Amygdala (tissue), 56 donors: Measurements from ENCODE around the gene HSD3B7.

ENCODE experiments used
- DNase-seq, 56 donors: peaks; one replicate each; lab custom pipeline; 2025; lab: John Stamatoyannopoulos, UW

HSD3B7 gene

GRCh38 chr16:30956601-30957455 lies 28.2 kb upstream of the HSD3B7 start:
- peak in 51 of 56 donors; percentile 22 to 87 (median 72) for DNase-seq

GRCh38 chr16:30957456-30958174 lies 27.4 kb upstream of the HSD3B7 start, which contains the start of gene SETD1A:
TSS of gene SETD1A (plus strand) at chr16:30957754. CDS start at chr16:30958732, 978 bp downstream.
- DNase-seq = peak; percentile 76 to 97 (median 93)

GRCh38 chr16:30958175-30959079 lies 26.6 kb upstream of the HSD3B7 start:
- peak in 21 of 56 donors; percentile 25 to 77 (median 51) for DNase-seq

- no peak for DNase-seq
Measured at GRCh38 chr16:30961384-30961783, 23.6 kb upstream of the HSD3B7 start.

- DNase-seq = no peak
Measured at GRCh38 chr16:30963925-30964511, 21.0 kb upstream of the HSD3B7 start.

- DNase-seq = no peak
Measured at GRCh38 chr16:30964574-30965226, 20.3 kb upstream of the HSD3B7 start.

GRCh38 chr16:30965436-30965835 lies 19.6 kb upstream of the HSD3B7 start:
- DNase-seq = no peak

GRCh38 chr16:30966033-30966619 lies 18.9 kb upstream of the HSD3B7 start:
- no peak for DNase-seq

- no peak for DNase-seq
Measured at GRCh38 chr16:30967795-30968194, 17.2 kb upstream of the HSD3B7 start.

- DNase-seq = no peak
Measured at GRCh38 chr16:30969246-30969842, 15.7 kb upstream of the HSD3B7 start.

GRCh38 chr16:30971298-30971697 lies 13.7 kb upstream of the HSD3B7 start:
- no peak for DNase-seq

GRCh38 chr16:30972872-30973271 lies 12.1 kb upstream of the HSD3B7 start:
- no peak for DNase-seq

- no peak for DNase-seq
Measured at GRCh38 chr16:30974348-30974747, 10.7 kb upstream of the HSD3B7 start.

GRCh38 chr16:30976486-30976885 lies 8.5 kb upstream of the HSD3B7 start:
- no peak for DNase-seq

- DNase-seq = no peak
Measured at GRCh38 chr16:30977502-30977901, 7.5 kb upstream of the HSD3B7 start.

- DNase-seq = no peak
Measured at GRCh38 chr16:30979170-30980022, 5.6 kb upstream of the HSD3B7 start.

- no peak for DNase-seq
Measured at GRCh38 chr16:30980023-30980371, 5.0 kb upstream of the HSD3B7 start.

GRCh38 chr16:30980434-30980833 lies 4.6 kb upstream of the HSD3B7 start:
- DNase-seq = no peak
